Progenitor cell of endocrine pancreas (in vitro differentiated cells): Measurements from ENCODE around the gene USP32. TPM values are rescaled to one million over a fixed set of nuclear protein-coding genes. Genes with fewer than 3 reads are reported as not detected.

Experiments used
- DNase-seq: peaks from one replicate; pipeline ENCODE4 v3.0.0; 2021; ENCODE audit warnings: low spot score; ENCODE audit not compliant: unreplicated experiment
- H3K27ac Mint-ChIP-seq: 2 replicates; pipeline ENCODE4 v1.8.0; 2021; ENCODE audit warnings: mild to moderate bottlenecking, moderate library complexity, mixed read lengths
- H3K27me3 Mint-ChIP-seq: 2 replicates; pipeline ENCODE4 v1.8.0; 2021; ENCODE audit warnings: mixed read lengths
- H3K36me3 Mint-ChIP-seq: 2 replicates; pipeline ENCODE4 v1.8.0; 2022; ENCODE audit warnings: mixed read lengths; ENCODE audit not compliant: insufficient read depth
- H3K4me1 Mint-ChIP-seq: 2 replicates; pipeline ENCODE4 v1.8.0; 2021; ENCODE audit warnings: low read depth, mixed read lengths
- H3K4me3 Mint-ChIP-seq: 2 replicates; pipeline ENCODE4 v1.8.0; 2021; ENCODE audit warnings: low read depth, mild to moderate bottlenecking, moderate library complexity, mixed read lengths
- H3K9me3 Mint-ChIP-seq: 2 replicates; pipeline ENCODE4 v1.8.0; 2021; ENCODE audit warnings: low read depth, mixed read lengths
- CTCF ChIP-seq: fragments of 200-600 bp; sonication (generic); IDR thresholded peaks from one replicate; pipeline ENCODE4 v1.5.0; 2021; ENCODE audit warnings: antibody characterized with exemption, mild to moderate bottlenecking; ENCODE audit not compliant: unreplicated experiment
- total RNA-seq: library from RNA; stranded (reverse); gene quantifications from 2 replicates; pipeline ENCODE4 v1.2.1, GENCODE V29; 2021

USP32 gene
- total RNA-seq, 1 donor from 2014 or later, result 42.7 TPM

- DNase-seq, result no peak
- peaks cover 50% of the 10 kb centered on the region for H3K27me3 Mint-ChIP-seq
- no peaks in the 10 kb centered on the region for H3K9me3 Mint-ChIP-seq
- no peak overlapping the region for H3K4me3 Mint-ChIP-seq
- H3K4me1 Mint-ChIP-seq, result peaks cover 12% of the 10 kb centered on the region
- H3K27ac Mint-ChIP-seq, result no peak overlapping the region
- H3K36me3 Mint-ChIP-seq, result no peaks in the 10 kb centered on the region
- no peak for TF ChIP-seq CTCF
Observed at GRCh38 chr17:60159479-60159866, 232.5 kb downstream of the USP32 start.

GRCh38 chr17:60158751-60159478 lies 233.0 kb downstream of the USP32 start:
- Mint-ChIP-seq H3K36me3 (no peaks in the 10 kb centered on the region), H3K27me3 (peaks cover 52% of the 10 kb centered on the region), H3K9me3 (no peaks in the 10 kb centered on the region), H3K27ac (no peak overlapping the region), H3K4me1 (peaks cover 12% of the 10 kb centered on the region), H3K4me3 (no peak overlapping the region)
- no peak for TF ChIP-seq CTCF
- no peak for DNase-seq

GRCh38 chr17:60157487-60158040 lies 234.4 kb downstream of the USP32 start:
- Mint-ChIP-seq H3K4me1 (peaks cover 9% of the 10 kb centered on the region), H3K36me3 (no peaks in the 10 kb centered on the region), H3K27ac (no peak overlapping the region), H3K4me3 (no peak overlapping the region), H3K9me3 (no peaks in the 10 kb centered on the region), H3K27me3 (peaks cover 59% of the 10 kb centered on the region)
- TF ChIP-seq CTCF, result no peak
- no peak for DNase-seq

- H3K27me3 Mint-ChIP-seq, result peaks cover 68% of the 10 kb centered on the region
- no peak overlapping the region for H3K4me3 Mint-ChIP-seq
- no peak for DNase-seq
Observed at GRCh38 chr17:60156746-60157145, 235.2 kb downstream of the USP32 start.

GRCh38 chr17:60155815-60156214 lies 236.1 kb downstream of the USP32 start:
- Mint-ChIP-seq H3K27ac (no peak overlapping the region), H3K27me3 (peaks cover 72% of the 10 kb centered on the region), H3K4me1 (peaks cover 8% of the 10 kb centered on the region)

More at GRCh38 chr17:60156746-60157145, 235.2 kb downstream of the USP32 start:
- Mint-ChIP-seq H3K27ac (no peak overlapping the region), H3K4me1 (peaks cover 5% of the 10 kb centered on the region), H3K9me3 (no peaks in the 10 kb centered on the region), H3K36me3 (no peaks in the 10 kb centered on the region)
- no peak for TF ChIP-seq CTCF

More at GRCh38 chr17:60155815-60156214, 236.1 kb downstream of the USP32 start:
- DNase-seq, result no peak
- no peak for TF ChIP-seq CTCF
- Mint-ChIP-seq H3K36me3 (no peaks in the 10 kb centered on the region), H3K4me3 (no peak overlapping the region), H3K9me3 (no peaks in the 10 kb centered on the region)
